Loucy (cell line): ENCODE measurements around the gene CACNB3.

ENCODE experiments used
- H2AFZ ChIP-seq: fragments of 200-600 bp; sonication (generic); 2 replicates; pipeline ENCODE4 v1.6.0; 2016; ENCODE audit warnings: antibody characterized with exemption, mild to moderate bottlenecking, low read length, moderate library complexity
- H3F3A ChIP-seq: fragments of 200-600 bp; 2 replicates; pipeline ENCODE4 v1.6.0; 2016; ENCODE audit warnings: antibody characterized with exemption, low read depth, mild to moderate bottlenecking
- H3K27me3 ChIP-seq: fragments of 200-600 bp; sonication (generic); 2 replicates; pipeline ENCODE4 v1.6.1; 2014; ENCODE audit warnings: low read length, mild to moderate bottlenecking; ENCODE audit not compliant: insufficient read depth, poor library complexity, severe bottlenecking
- H3K36me3 ChIP-seq: fragments of 200-600 bp; sonication (generic); 2 replicates; pipeline ENCODE4 v1.6.1; 2016; ENCODE audit warnings: low read length; ENCODE audit not compliant: insufficient read depth
- H3K4me1 ChIP-seq: fragments of 200-600 bp; sonication (generic); 2 replicates; pipeline ENCODE4 v1.5.1; 2014; ENCODE audit warnings: low read length, mild to moderate bottlenecking; ENCODE audit not compliant: insufficient read depth, poor library complexity, severe bottlenecking
- H3K4me2 ChIP-seq: fragments of 200-600 bp; sonication (generic); 2 replicates; pipeline ENCODE4 v1.6.0; 2014; ENCODE audit warnings: antibody characterized with exemption, low read length, low read depth, mild to moderate bottlenecking; ENCODE audit not compliant: poor library complexity, severe bottlenecking
- H3K4me3 ChIP-seq: fragments of 200-600 bp; sonication (generic); 2 replicates; pipeline ENCODE4 v1.5.1; 2014; ENCODE audit warnings: low read length, mild to moderate bottlenecking, mixed read lengths; ENCODE audit not compliant: poor library complexity, severe bottlenecking
- H3K79me2 ChIP-seq: fragments of 200-600 bp; sonication (generic); 2 replicates; pipeline ENCODE4 v1.6.1; 2014; ENCODE audit warnings: low read length; ENCODE audit not compliant: insufficient read depth
- H3K9ac ChIP-seq: fragments of 200-600 bp; sonication (generic); 2 replicates; pipeline ENCODE4 v1.6.0; 2014; ENCODE audit warnings: mild to moderate bottlenecking, low read depth, low read length, moderate library complexity; ENCODE audit not compliant: poor library complexity, severe bottlenecking
- H3K9me2 ChIP-seq: fragments of 200-600 bp; sonication (generic); replicated peaks from 2 replicates; pipeline ENCODE4 v1.6.1; 2016; ENCODE audit warnings: low read depth, low read length, mixed read lengths
- H3K9me3 ChIP-seq: fragments of 200-600 bp; sonication (generic); 2 replicates; pipeline ENCODE4 v1.6.1; 2014; ENCODE audit warnings: mild to moderate bottlenecking, antibody characterized with exemption, low read length, low read depth; ENCODE audit not compliant: insufficient read depth
- H4K20me1 ChIP-seq: fragments of 200-600 bp; sonication (generic); 2 replicates; pipeline ENCODE4 v1.6.0; 2014; ENCODE audit warnings: antibody characterized with exemption, low read length, mild to moderate bottlenecking; ENCODE audit not compliant: insufficient read depth, poor library complexity, severe bottlenecking
- CTCF ChIP-seq: fragments of 200-600 bp; sonication (generic); conservative IDR thresholded peaks from 2 replicates; pipeline ENCODE4 v1.5.1; 2014; ENCODE audit warnings: mild to moderate bottlenecking, antibody characterized with exemption, low read length
- EZH2phosphoT487 ChIP-seq: fragments of 200-600 bp; IDR thresholded peaks from 2 replicates; pipeline ENCODE4 v1.6.1; 2018; ENCODE audit warnings: antibody characterized with exemption, mild to moderate bottlenecking, moderate library complexity, borderline replicate concordance

CACNB3 gene

DNA sequence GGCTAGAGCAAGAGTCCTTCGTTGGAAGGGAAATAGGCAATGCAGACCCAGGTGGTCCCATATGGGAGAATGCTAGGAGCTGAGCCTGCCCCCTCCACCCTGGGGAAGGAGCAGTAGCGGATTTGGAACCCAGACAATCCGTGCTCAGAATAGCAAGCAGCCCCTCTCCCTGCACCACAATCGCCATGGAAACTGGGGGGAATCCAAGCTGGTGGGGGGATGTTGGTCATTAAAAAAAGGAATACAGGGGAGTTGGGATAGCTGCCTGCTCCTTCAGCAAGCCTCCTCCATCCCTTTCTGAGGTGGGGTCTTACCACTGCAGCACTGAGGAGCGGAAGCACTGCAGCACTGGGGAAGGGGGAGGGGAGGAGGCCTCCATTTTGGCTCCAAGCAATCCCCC, 44.5 kb downstream of the CACNB3 start:
- Histone ChIP-seq H3K4me1 (peaks cover 11% of the 10 kb centered on the region), H3K9me3 (no peaks in the 10 kb centered on the region), H3K36me3 (no peaks in the 10 kb centered on the region), H3K9me2 (no peaks in the 10 kb centered on the region), H3F3A (no peaks in the 10 kb centered on the region), H3K79me2 (no peaks in the 10 kb centered on the region), H3K9ac (no peak overlapping the region), H3K27me3 (no peaks in the 10 kb centered on the region), H3K4me3 (no peak overlapping the region), H4K20me1 (no peaks in the 10 kb centered on the region), H3K4me2 (no peak overlapping the region), H2AFZ (no peak overlapping the region)
- TF ChIP-seq CTCF (no peak), EZH2phosphoT487 (no peak)

DNA sequence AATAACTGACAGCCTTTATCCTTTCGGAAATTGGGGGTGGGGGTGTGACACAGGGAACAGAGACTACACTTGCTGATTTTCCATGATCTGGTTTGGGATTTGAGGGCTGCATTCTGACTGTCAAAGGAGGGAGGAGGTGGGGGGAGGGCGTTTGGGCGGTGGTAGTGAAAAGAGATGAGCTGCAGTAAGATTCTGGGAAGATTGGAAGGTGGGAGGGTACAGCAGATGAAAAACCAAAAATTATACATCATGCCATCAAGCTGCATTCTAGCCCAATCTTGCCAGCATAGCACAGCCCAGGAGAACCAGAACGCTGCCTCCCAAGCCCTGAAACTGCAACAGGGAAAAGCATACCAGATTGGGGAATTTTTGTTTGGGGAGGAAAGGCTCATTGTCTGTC, 45.0 kb downstream of the CACNB3 start:
- no peak overlapping the region for H3K9ac ChIP-seq
- H3K36me3 ChIP-seq = no peaks in the 10 kb centered on the region
- H3K79me2 ChIP-seq = no peaks in the 10 kb centered on the region
- H3K9me2 ChIP-seq = no peaks in the 10 kb centered on the region
- H2AFZ ChIP-seq = no peak overlapping the region
- no peaks in the 10 kb centered on the region for H3K27me3 ChIP-seq
- H4K20me1 ChIP-seq = no peaks in the 10 kb centered on the region
- no peak overlapping the region for H3K4me3 ChIP-seq
- H3K4me2 ChIP-seq = no peak overlapping the region
- no peaks in the 10 kb centered on the region for H3F3A ChIP-seq
- H3K4me1 ChIP-seq = peaks cover 11% of the 10 kb centered on the region
- TF ChIP-seq CTCF (no peak), EZH2phosphoT487 (no peak)
- H3K9me3 ChIP-seq = no peaks in the 10 kb centered on the region

DNA sequence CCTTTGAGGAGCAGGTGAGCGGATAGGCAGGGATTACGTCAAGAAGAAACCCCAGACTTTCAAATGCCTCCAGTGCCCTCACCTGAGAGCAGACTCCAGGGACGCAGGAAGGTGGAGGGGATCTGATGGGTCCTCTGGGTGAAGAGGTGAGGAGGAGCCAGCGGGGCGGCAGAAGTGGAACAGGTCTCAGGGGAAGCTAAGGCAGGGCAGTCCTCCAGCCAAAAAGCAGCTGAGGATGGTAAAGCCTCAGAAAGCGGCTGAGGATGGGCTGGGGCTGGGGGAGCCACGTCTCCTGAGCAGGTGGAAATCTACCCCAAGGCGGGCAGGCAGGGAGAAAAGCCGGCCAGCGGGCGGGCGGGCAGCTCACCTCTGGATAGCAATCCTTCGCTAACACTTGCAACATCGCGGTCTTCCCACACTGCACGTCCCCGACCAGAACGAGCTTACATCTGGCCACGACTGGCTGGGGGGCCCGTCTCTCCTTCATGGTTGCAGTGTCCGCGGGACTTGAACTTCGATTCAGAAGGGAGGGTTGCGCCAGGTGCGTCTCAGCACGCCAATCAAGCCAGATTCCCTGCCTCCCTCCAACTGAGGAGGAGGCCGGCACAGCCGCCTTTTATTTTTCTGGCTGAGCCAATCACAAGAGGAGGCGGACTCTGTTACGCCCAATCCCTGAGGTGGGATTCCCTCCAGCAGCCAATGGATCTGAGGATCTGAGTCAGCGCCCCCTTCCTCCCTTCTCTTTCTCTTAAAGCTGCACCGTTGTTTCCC, 47.2 kb downstream of the CACNB3 start, which contains the start of gene RND1:
TSS of gene RND1 (minus strand) at position 590 of the 771 bp plus-strand sequence. CDS start at position 487, 103 bp downstream.
- Histone ChIP-seq H3K27me3 (no peaks in the 10 kb centered on the region), H3F3A (no peaks in the 10 kb centered on the region), H2AFZ (peak within 1 kb of the TSS; percentile 87), H3K9me3 (no peaks in the 10 kb centered on the region), H3K36me3 (no peaks in the 10 kb centered on the region), H3K9me2 (no peaks in the 10 kb centered on the region), H3K9ac (peak within 1 kb of the TSS; percentile 67), H3K4me2 (peak within 1 kb of the TSS; percentile 82), H4K20me1 (no peaks in the 10 kb centered on the region), H3K79me2 (no peaks in the 10 kb centered on the region), H3K4me3 (peak within 1 kb of the TSS; percentile 76), H3K4me1 (peaks cover 11% of the 10 kb centered on the region)
- TF ChIP-seq CTCF (no peak; the same call in 1 of the 2 replicates), EZH2phosphoT487 (no peak)
